ENCODE data around the gene CHKB.

DNA sequence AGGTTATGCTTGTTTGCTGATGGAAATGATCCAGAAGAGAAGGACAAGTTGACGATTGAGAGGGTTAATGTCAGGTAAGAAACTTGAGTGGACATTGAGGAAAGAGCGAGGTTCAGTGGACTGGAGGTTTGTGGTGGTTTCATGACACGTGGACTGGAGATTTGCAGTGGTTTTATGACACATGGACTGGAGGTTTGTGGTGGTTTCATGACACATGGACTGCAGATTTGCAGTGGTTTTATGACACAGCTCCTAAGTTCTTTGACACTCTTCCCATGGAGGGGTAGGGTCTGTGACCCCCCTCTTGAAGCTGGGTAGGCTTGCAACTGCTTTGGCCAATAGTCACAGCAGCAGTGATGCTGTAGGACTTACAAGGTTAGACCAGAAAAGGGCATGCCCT, 12.5 kb upstream of the CHKB start:
- TF ChIP-seq POLR2A (IDR thresholded peaks at IDR 0.05; ENCODE audit: low read length) (no peak), GATA1 (IDR thresholded peaks at IDR 0.05; ENCODE audit: low read depth, low read length) (no peak)
